Gastrocnemius medialis (tissue), 4 donors: Measurements from ENCODE around the gene UTS2.

Experiments used
- POLR2A ChIP-seq, 2 donors: fragments of 450-650 bp; IDR thresholded peaks; one replicate each; pipeline ENCODE4 v1.6.1; 2017; ENCODE audit warnings: antibody characterized with exemption in 2 of 2, mild to moderate bottlenecking in 2 of 2, moderate library complexity in 2 of 2
- TF ChIP-seq, protein P1 (sequence below), 5 experiments: fragments of 450-650 bp in 3 of 5; fragments of 200-600 bp in 2 of 5; sonication (generic) in 2 of 5; IDR thresholded peaks in 4 of 5; conservative IDR thresholded peaks in 1 of 5; 1 replicate in 4 of 5; 2 replicates in 1 of 5; pipeline ENCODE4 v1.5.1; 2016 to 2019; ENCODE audit warnings: antibody characterized with exemption in 5 of 5, mild to moderate bottlenecking in 3 of 5, moderate library complexity in 3 of 5

- TF ChIP-seq, protein P1, sequence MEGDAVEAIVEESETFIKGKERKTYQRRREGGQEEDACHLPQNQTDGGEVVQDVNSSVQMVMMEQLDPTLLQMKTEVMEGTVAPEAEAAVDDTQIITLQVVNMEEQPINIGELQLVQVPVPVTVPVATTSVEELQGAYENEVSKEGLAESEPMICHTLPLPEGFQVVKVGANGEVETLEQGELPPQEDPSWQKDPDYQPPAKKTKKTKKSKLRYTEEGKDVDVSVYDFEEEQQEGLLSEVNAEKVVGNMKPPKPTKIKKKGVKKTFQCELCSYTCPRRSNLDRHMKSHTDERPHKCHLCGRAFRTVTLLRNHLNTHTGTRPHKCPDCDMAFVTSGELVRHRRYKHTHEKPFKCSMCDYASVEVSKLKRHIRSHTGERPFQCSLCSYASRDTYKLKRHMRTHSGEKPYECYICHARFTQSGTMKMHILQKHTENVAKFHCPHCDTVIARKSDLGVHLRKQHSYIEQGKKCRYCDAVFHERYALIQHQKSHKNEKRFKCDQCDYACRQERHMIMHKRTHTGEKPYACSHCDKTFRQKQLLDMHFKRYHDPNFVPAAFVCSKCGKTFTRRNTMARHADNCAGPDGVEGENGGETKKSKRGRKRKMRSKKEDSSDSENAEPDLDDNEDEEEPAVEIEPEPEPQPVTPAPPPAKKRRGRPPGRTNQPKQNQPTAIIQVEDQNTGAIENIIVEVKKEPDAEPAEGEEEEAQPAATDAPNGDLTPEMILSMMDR (IDR thresholded peaks at IDR 0.05 in 4 of 5, conservative IDR thresholded peaks at IDR 0.05 in 1 of 5): no peak
- no peak for TF ChIP-seq POLR2A (IDR thresholded peaks at IDR 0.05)
These were observed 13.3 kb downstream of the UTS2 start for GRCh38 chr1:7839526-7839925.
